ENCODE measurements around the gene PLB1.

PLB1 gene

GRCh38 chr2:28507796-28508764 is 12.2 kb downstream of the PLB1 start:
- peak; percentile 98 for TF ChIP-seq MAX (IDR thresholded peaks at IDR 0.05)
- peak; percentile 99 for TF ChIP-seq TEAD4 (IDR thresholded peaks at IDR 0.05)
- no peak for TF ChIP-seq TAF1 (IDR thresholded peaks at IDR 0.05; ENCODE audit: low read depth)
- peak; percentile 98 for TF ChIP-seq USF1 (IDR thresholded peaks at IDR 0.05)
- peak; percentile 33 for TF ChIP-seq YY1 (IDR thresholded peaks at IDR 0.05; ENCODE audit: low read depth)
- TF ChIP-seq CEBPB (IDR thresholded peaks at IDR 0.05): no peak
- TF ChIP-seq REST (IDR thresholded peaks at IDR 0.05; ENCODE audit: low read depth): no peak
- peak; percentile 93 for TF ChIP-seq TCF12 (IDR thresholded peaks at IDR 0.05; ENCODE audit: low read depth)
- TF ChIP-seq CREB1 (IDR thresholded peaks at IDR 0.05; ENCODE audit: low read depth): no peak
- no peak for TF ChIP-seq ZBTB7A (IDR thresholded peaks at IDR 0.05; ENCODE audit: low read depth)
- peak; percentile 66 for TF ChIP-seq NFIC (IDR thresholded peaks at IDR 0.05)
- no peak for TF ChIP-seq EGR1 (IDR thresholded peaks at IDR 0.05)
- TF ChIP-seq FOXM1 (IDR thresholded peaks at IDR 0.05; ENCODE audit: borderline replicate concordance, low read depth): peak; percentile 59; the same call in 1 of the 2 replicates
- peak; percentile 21; the same call in 1 of the 2 replicates for TF ChIP-seq RAD21 (IDR thresholded peaks at IDR 0.05; ENCODE audit: low read depth)
- peak; percentile 92 for TF ChIP-seq EP300 (IDR thresholded peaks at IDR 0.05; ENCODE audit: borderline replicate concordance)

- TF ChIP-seq CEBPB (IDR thresholded peaks at IDR 0.05): no peak
- TF ChIP-seq MAX (IDR thresholded peaks at IDR 0.05): 0 out of 2 replicates have a peak, but pooled peaks have one; percentile 32
Observed at GRCh38 chr2:28509361-28509760, 13.5 kb downstream of the PLB1 start.

GRCh38 chr2:28510184-28510583 is 14.3 kb downstream of the PLB1 start:
- TF ChIP-seq TCF12 (IDR thresholded peaks at IDR 0.05; ENCODE audit: low read depth) (no peak), MAX (IDR thresholded peaks at IDR 0.05) (peak; percentile 22; the same call in 1 of the 2 replicates), CEBPB (IDR thresholded peaks at IDR 0.05) (no peak), NFIC (IDR thresholded peaks at IDR 0.05) (0 out of 2 replicates have a peak, but pooled peaks have one; percentile 30), ZBTB7A (IDR thresholded peaks at IDR 0.05; ENCODE audit: low read depth) (no peak)

GRCh38 chr2:28511871-28512606 is 16.2 kb downstream of the PLB1 start:
- no peak for TF ChIP-seq RAD21 (IDR thresholded peaks at IDR 0.05; ENCODE audit: low read depth)
- TF ChIP-seq EGR1 (IDR thresholded peaks at IDR 0.05): no peak
- TF ChIP-seq TEAD4 (IDR thresholded peaks at IDR 0.05): no peak
- TF ChIP-seq CREB1 (IDR thresholded peaks at IDR 0.05; ENCODE audit: low read depth): no peak
- no peak for TF ChIP-seq EP300 (IDR thresholded peaks at IDR 0.05; ENCODE audit: borderline replicate concordance)
- no peak for TF ChIP-seq NFIC (IDR thresholded peaks at IDR 0.05)
- TF ChIP-seq YY1 (IDR thresholded peaks at IDR 0.05; ENCODE audit: low read depth): no peak
- TF ChIP-seq USF1 (IDR thresholded peaks at IDR 0.05): no peak
- no peak for TF ChIP-seq MAX (IDR thresholded peaks at IDR 0.05)
- TF ChIP-seq ZBTB7A (IDR thresholded peaks at IDR 0.05; ENCODE audit: low read depth): no peak
- no peak for TF ChIP-seq TAF1 (IDR thresholded peaks at IDR 0.05; ENCODE audit: low read depth)
- no peak for TF ChIP-seq TCF12 (IDR thresholded peaks at IDR 0.05; ENCODE audit: low read depth)
- no peak for TF ChIP-seq FOXM1 (IDR thresholded peaks at IDR 0.05; ENCODE audit: borderline replicate concordance, low read depth)
- TF ChIP-seq CEBPB (IDR thresholded peaks at IDR 0.05): no peak
- TF ChIP-seq REST (IDR thresholded peaks at IDR 0.05; ENCODE audit: low read depth): no peak

- TF ChIP-seq ZBTB7A (IDR thresholded peaks at IDR 0.05; ENCODE audit: low read depth): no peak
- TF ChIP-seq CREB1 (IDR thresholded peaks at IDR 0.05; ENCODE audit: low read depth): no peak
- no peak for TF ChIP-seq MAX (IDR thresholded peaks at IDR 0.05)
- no peak for TF ChIP-seq YY1 (IDR thresholded peaks at IDR 0.05; ENCODE audit: low read depth)
- TF ChIP-seq EGR1 (IDR thresholded peaks at IDR 0.05): no peak
- TF ChIP-seq FOXM1 (IDR thresholded peaks at IDR 0.05; ENCODE audit: borderline replicate concordance, low read depth): no peak
- no peak for TF ChIP-seq RAD21 (IDR thresholded peaks at IDR 0.05; ENCODE audit: low read depth)
- no peak for TF ChIP-seq EP300 (IDR thresholded peaks at IDR 0.05; ENCODE audit: borderline replicate concordance)
- no peak for TF ChIP-seq TAF1 (IDR thresholded peaks at IDR 0.05; ENCODE audit: low read depth)
- no peak for TF ChIP-seq CEBPB (IDR thresholded peaks at IDR 0.05)
- no peak for TF ChIP-seq REST (IDR thresholded peaks at IDR 0.05; ENCODE audit: low read depth)
- no peak for TF ChIP-seq USF1 (IDR thresholded peaks at IDR 0.05)
- no peak for TF ChIP-seq TEAD4 (IDR thresholded peaks at IDR 0.05)
Observed at GRCh38 chr2:28512607-28512965, 16.7 kb downstream of the PLB1 start.
